Fibroblast of lung (primary cell): ENCODE results near the gene HIRA.

Experiments used
- CTCF ChIP-seq, 2 donors: IDR thresholded peaks in 1 of 2; conservative IDR thresholded peaks in 1 of 2; 1 replicate in 1 of 2; 2 replicates in 1 of 2; pipeline ENCODE4 v1.5.1; 2011 to 2012; ENCODE audit warnings: low read length in 2 of 2, control low read depth in 1 of 2, inconsistent platforms in 1 of 2, low read depth in 1 of 2, mild to moderate bottlenecking in 1 of 2
- EZH2 ChIP-seq: IDR thresholded peaks from 2 replicates; pipeline ENCODE4 v1.5.1; 2012; ENCODE audit warnings: low read length, control low read depth, mild to moderate bottlenecking; ENCODE audit errors: missing control alignments

GRCh38 chr22:19419464-19420178 is 11.9 kb downstream of the HIRA start:
- TF ChIP-seq CTCF (conservative IDR thresholded peaks at IDR 0.05 in 1 of 2, IDR thresholded peaks at IDR 0.05 in 1 of 2; ENCODE audit: low read depth in 1 of 2, low read length in 2 of 2) (no peak), EZH2 (no peak)
